HepG2 (cell line): Measurements from ENCODE around the gene ARL15. TPM values are rescaled to one million over a fixed set of nuclear protein-coding genes. Genes with fewer than 3 reads are reported as not detected.

Experiments
- ATAC-seq: fragments of 200-7000 bp; cut with Tn5 transposase; 3 replicates; pipeline ENCODE4 v1.9.1; 2020; ENCODE audit warnings: mild to moderate bottlenecking, moderate library complexity
- BruUV-seq: library from RNA; stranded (reverse); fragments of 400-500 nt; replicated peaks from 2 replicates; lab custom pipeline; 2021; lab: Mats Ljungman, UMichigan
- CTCF ChIA-PET: fragments of 300-600 bp; formaldehyde crosslinking; extraction: SDS; loops from one replicate; lab custom pipeline; 2021; ENCODE audit warnings: low total read pairs, inconsistent platforms, low intra/inter-chr PET ratio; lab: Yijun Ruan, JAX
- POLR2A ChIA-PET: fragments of 350-600 bp; sonication (Branson Sonifier 250); formaldehyde crosslinking; loops from one replicate; lab custom pipeline; 2020; ENCODE audit warnings: antibody characterized with exemption, inconsistent platforms; lab: Yijun Ruan, JAX
- DNase-seq: peaks from one replicate; pipeline ENCODE4 v3.0.0-alpha.2; 2015; ENCODE audit warnings: low spot score
- FAIRE-seq: peaks from 3 replicates; lab custom pipeline; 2011; peaks lifted over from hg19 to GRCh38; lab: Jason Lieb, UNC
- H2AFZ ChIP-seq: one replicate; pipeline ENCODE4 v1.6.1; 2011; ENCODE audit warnings: low read length, inconsistent platforms
- H3K27ac ChIP-seq: fragments of 300-600 bp; 3 replicates; pipeline ENCODE4 v1.8.0; 2011; ENCODE audit warnings: mixed run types, mild to moderate bottlenecking, mixed read lengths, low read length, inconsistent platforms; ENCODE audit not compliant: insufficient read depth; ENCODE audit errors: extremely low read length
- H3K27me3 ChIP-seq, 2 experiments: fragments of 200-600 bp in 1 of 2; 2 replicates in 1 of 2; 3 replicates in 1 of 2; pipeline versions ENCODE4 v1.6.0 to v1.8.0; 2011; ENCODE audit warnings: low read length in 2 of 2, mild to moderate bottlenecking in 2 of 2, moderate library complexity in 2 of 2, inconsistent platforms in 1 of 2; ENCODE audit not compliant: insufficient read depth in 2 of 2, control insufficient read depth in 1 of 2
- H3K36me3 ChIP-seq, 2 experiments: fragments of 200-600 bp in 1 of 2; replicated peaks in 1 of 2; 2 replicates in 1 of 2; 3 replicates in 1 of 2; pipeline versions ENCODE4 v1.5.1 to v1.8.0; 2011; ENCODE audit warnings: low read length in 2 of 2, inconsistent platforms in 1 of 2; ENCODE audit not compliant: insufficient read depth in 2 of 2, control insufficient read depth in 1 of 2
- H3K4me1 ChIP-seq: 2 replicates; pipeline ENCODE4 v1.5.1; 2012; ENCODE audit warnings: low read length, inconsistent platforms; ENCODE audit not compliant: insufficient read depth
- H3K4me2 ChIP-seq: 2 replicates; pipeline ENCODE4 v1.6.0; 2011; ENCODE audit warnings: low read depth, low read length, inconsistent platforms
- H3K4me3 ChIP-seq, 3 experiments: fragments of 200-600 bp in 1 of 3; sonication (generic), shearing (Covaris generic) in 1 of 3; replicated peaks in 1 of 3; 2 replicates each; pipeline ENCODE4 v1.5.1; 2011 to 2016; ENCODE audit warnings: low read length in 3 of 3, inconsistent platforms in 2 of 3, low read depth in 2 of 3, mild to moderate bottlenecking in 2 of 3, control low read depth in 1 of 3, mixed read lengths in 1 of 3; ENCODE audit not compliant: insufficient read depth in 1 of 3
- H3K79me2 ChIP-seq: one replicate; pipeline ENCODE4 v1.6.1; 2011; ENCODE audit warnings: low read length, inconsistent platforms; ENCODE audit not compliant: insufficient read depth
- H3K9ac ChIP-seq: 2 replicates; pipeline ENCODE4 v1.6.0; 2011; ENCODE audit warnings: mild to moderate bottlenecking, low read depth, low read length, inconsistent platforms; ENCODE audit not compliant: insufficient read depth
- H3K9me3 ChIP-seq: 2 replicates; pipeline ENCODE4 v1.5.1; 2012; ENCODE audit warnings: mild to moderate bottlenecking, low read length
- H4K20me1 ChIP-seq: 2 replicates; pipeline ENCODE4 v1.6.0; 2011; ENCODE audit warnings: inconsistent platforms, mild to moderate bottlenecking, low read length, moderate library complexity; ENCODE audit not compliant: insufficient read depth
- BCL6 ChIP-seq: IDR thresholded peaks from 2 replicates; pipeline ENCODE4 v1.6.1; 2016; ENCODE audit warnings: missing genetic modification reagents, missing compliant biosample characterization
- DRAP1 ChIP-seq: IDR thresholded peaks from 2 replicates; pipeline ENCODE4 v1.6.1; 2016; ENCODE audit warnings: missing genetic modification reagents, missing compliant biosample characterization
- FOXM1 ChIP-seq: sonication (generic); formaldehyde crosslinking; IDR thresholded peaks from 2 replicates; pipeline ENCODE4 v1.5.0; 2020; ENCODE audit warnings: missing genetic modification reagents
- HNF4G ChIP-seq, 2 experiments: sonication (generic) in 1 of 2; formaldehyde crosslinking in 1 of 2; IDR thresholded peaks; 2 replicates each; pipeline versions ENCODE4 v1.4.0 to v1.6.1; 2011 to 2020; ENCODE audit warnings: borderline replicate concordance in 2 of 2, low read depth in 2 of 2, mild to moderate bottlenecking in 2 of 2, low read length in 1 of 2, missing genetic modification reagents in 1 of 2, moderate library complexity in 1 of 2
- IKZF4 ChIP-seq: sonication (generic); formaldehyde crosslinking; IDR thresholded peaks from 2 replicates; pipeline ENCODE4 v1.5.1; 2020; ENCODE audit warnings: borderline replicate concordance, mild to moderate bottlenecking, low read depth, missing genetic modification reagents; ENCODE audit errors: not compliant biosample characterization
- MATR3 ChIP-seq: sonication (generic); formaldehyde crosslinking; IDR thresholded peaks from 2 replicates; pipeline ENCODE4 v1.4.0; 2020; ENCODE audit warnings: missing genetic modification reagents
- NR0B2 ChIP-seq: sonication (generic); formaldehyde crosslinking; IDR thresholded peaks from 2 replicates; pipeline ENCODE4 v1.4.0; 2020; ENCODE audit warnings: mild to moderate bottlenecking, missing genetic modification reagents
- SAP130 ChIP-seq: IDR thresholded peaks from 2 replicates; pipeline ENCODE4 v1.6.1; 2016; ENCODE audit warnings: low read depth
- SRSF9 ChIP-seq: fragments of 200-400 bp; formaldehyde crosslinking; IDR thresholded peaks from 2 replicates; pipeline ENCODE4 v1.6.1; 2018; ENCODE audit warnings: borderline replicate concordance, mild to moderate bottlenecking, low read depth, low read length; ENCODE audit not compliant: insufficient read depth, poor library complexity, severe bottlenecking
- TSC22D2 ChIP-seq: sonication (generic); formaldehyde crosslinking; IDR thresholded peaks from 2 replicates; pipeline ENCODE4 v1.5.1; 2020; ENCODE audit warnings: missing genetic modification reagents, mild to moderate bottlenecking, borderline replicate concordance
- ZBTB34 ChIP-seq: sonication (generic); formaldehyde crosslinking; IDR thresholded peaks from 2 replicates; pipeline ENCODE4 v1.8.0; 2022; ENCODE audit warnings: mild to moderate bottlenecking, missing genetic modification reagents
- ZHX1 ChIP-seq: sonication (generic); formaldehyde crosslinking; IDR thresholded peaks from 2 replicates; pipeline ENCODE4 v1.8.1; 2022; ENCODE audit warnings: low read depth, mild to moderate bottlenecking, missing genetic modification reagents
- ZNF234 ChIP-seq: sonication (generic); formaldehyde crosslinking; conservative IDR thresholded peaks from 2 replicates; pipeline ENCODE4 v1.5.1; 2020; ENCODE audit warnings: mild to moderate bottlenecking, missing genetic modification reagents
- ZNF256 ChIP-seq: sonication (generic); formaldehyde crosslinking; conservative IDR thresholded peaks from 2 replicates; pipeline ENCODE4 v1.4.0; 2020; ENCODE audit warnings: missing genetic modification reagents
- ZNF333 ChIP-seq: sonication (generic); formaldehyde crosslinking; IDR thresholded peaks from 2 replicates; pipeline ENCODE4 v1.4.0; 2020; ENCODE audit warnings: mild to moderate bottlenecking, missing genetic modification reagents, borderline replicate concordance
- ZNF773 ChIP-seq: sonication (generic); formaldehyde crosslinking; IDR thresholded peaks from 2 replicates; pipeline ENCODE4 v1.4.0; 2020; ENCODE audit warnings: missing genetic modification reagents, borderline replicate concordance
- ZSCAN30 ChIP-seq: sonication (generic); formaldehyde crosslinking; IDR thresholded peaks from 2 replicates; pipeline ENCODE4 v1.5.0; 2020; ENCODE audit warnings: mild to moderate bottlenecking, missing genetic modification reagents
- WGBS: methylation state at CpG from one replicate; pipeline ENCODE4 v1.1.6; 2017; ENCODE audit warnings: low lambda C conversion rate; 5-methylcytosine and 5-hydroxymethylcytosine counted together
- in situ Hi-C: cut with HindIII; loops from 2 replicates; pipeline ENCODE4 v1.10.0; 2017; ENCODE audit warnings: low pct_unique_long_range_greater_than_20kb; ENCODE audit not compliant: extremely low pct_ligation_motif_present
- intact Hi-C: fragments of 100-400 bp; cut with micrococcal nuclease; formaldehyde crosslinking; loops from one replicate; pipeline ENCODE4 v1.10.0; 2022; ENCODE audit not compliant: unreplicated experiment
- polyA plus RNA-seq, 8 experiments: library from polyadenylated mRNA; depleted of rRNA in 3 of 8; stranded (reverse) in 7 of 8; unstranded in 1 of 8; fragments of >200 nt; fragmentation: Illumina TruSeq in 4 of 8; extraction: Trizol in 4 of 8; gene quantifications; 2 replicates each; pipeline versions ENCODE4 v1.2.1 to v1.2.3, GENCODE V29; 2011 to 2016; ENCODE audit warnings: low read depth in 4 of 8, missing spikeins in 1 of 8, mixed read lengths in 1 of 8; ENCODE audit not compliant: insufficient read depth in 1 of 8
- total RNA-seq, 5 experiments: library from RNA; depleted of rRNA; stranded (reverse); fragments of >200 nt; fragmentation: Illumina TruSeq; extraction: Trizol; gene quantifications; 2 replicates each; pipeline ENCODE4 v1.2.3, GENCODE V29; 2016; ENCODE audit warnings: low read depth in 1 of 5

ARL15 gene
- total and polyA plus RNA-seq, 2 of the 13 experiments (the other 11 are each of a cell fraction or from before 2014, with no cell fraction given), result 2.5 to 7.7 TPM

GRCh38 chr5:54344653-54345052 is 34.3 kb upstream of the ARL15 start (continued):
- no peak for TF ChIP-seq HNF4G (IDR thresholded peaks at IDR 0.05; ENCODE audit: borderline replicate concordance, low read depth, low read length)
- TF ChIP-seq HNF4G (CRISPR knock-in tag; IDR thresholded peaks at IDR 0.05; ENCODE audit: borderline replicate concordance, low read depth), result no peak

GRCh38 chr5:54341971-54342370 is 31.6 kb upstream of the ARL15 start:
- in situ Hi-C loops, result no loop called here
- no peak for FAIRE-seq
- CTCF ChIA-PET, result no interaction called here

More at GRCh38 chr5:54341971-54342370, 31.6 kb upstream of the ARL15 start:
- Histone ChIP-seq H3K79me2 (no peaks in the 10 kb centered on the region), H3K27me3 (no peaks in the 10 kb centered on the region), H3K4me1 (no peaks in the 10 kb centered on the region), H3K27ac (no peak overlapping the region), H2AFZ (no peak overlapping the region), H4K20me1 (no peaks in the 10 kb centered on the region), H3K9ac (no peak overlapping the region), H3K36me3 (no peaks in the 10 kb centered on the region), H3K4me2 (no peak overlapping the region), H3K9me3 (peaks cover 13% of the 10 kb centered on the region), H3K4me3 (no peak overlapping the region)
- BruUV-seq, result no TSS peak
- TF ChIP-seq IKZF4 (CRISPR knock-in tag), result no peak
- no peak for TF ChIP-seq SRSF9
- no peak for TF ChIP-seq ZNF333 (CRISPR knock-in tag)
- no peak for TF ChIP-seq SAP130 (CRISPR knock-in tag)
- no peak for TF ChIP-seq ZNF234
- no peak for TF ChIP-seq MATR3 (CRISPR knock-in tag)
- TF ChIP-seq NR0B2 (CRISPR knock-in tag), result no peak
- no peak for TF ChIP-seq ZNF256 (CRISPR knock-in tag)
- no peak for TF ChIP-seq ZSCAN30 (CRISPR knock-in tag)
- TF ChIP-seq ZNF773 (CRISPR knock-in tag), result no peak
- no peak for TF ChIP-seq BCL6
- no peak for TF ChIP-seq DRAP1 (CRISPR knock-in tag)
- no peak for TF ChIP-seq TSC22D2 (CRISPR knock-in tag)
- no peak for TF ChIP-seq ZBTB34
- no peak for TF ChIP-seq FOXM1
- no peak for TF ChIP-seq ZHX1 (CRISPR knock-in tag)
- POLR2A ChIA-PET, result no interaction called here
- 3% methylated on average over 2 of the region's 2 CpGs for WGBS
- intact Hi-C loops, result no loop called here
- ATAC-seq, result no peak
- no peak for DNase-seq
